KMS-11 (cell line): ENCODE results near the gene MEMO1.

Experiments used
- H2AFZ ChIP-seq: fragments of 200-600 bp; sonication (generic); 2 replicates; pipeline ENCODE4 v1.6.1; 2016; ENCODE audit warnings: antibody characterized with exemption, mixed run types, low read depth
- H3K27ac ChIP-seq: fragments of 200-600 bp; sonication (generic); 2 replicates; pipeline ENCODE4 v1.6.1; 2016; ENCODE audit warnings: mild to moderate bottlenecking, mixed run types
- H3K27me3 ChIP-seq: fragments of 200-600 bp; sonication (generic); 2 replicates; pipeline ENCODE4 v1.6.1; 2017; ENCODE audit warnings: mild to moderate bottlenecking, low read depth, mixed run types, moderate library complexity; ENCODE audit not compliant: insufficient read depth
- H3K36me3 ChIP-seq: fragments of 200-600 bp; sonication (generic); 2 replicates; pipeline ENCODE4 v1.6.1; 2017; ENCODE audit warnings: mild to moderate bottlenecking, mixed run types; ENCODE audit not compliant: insufficient read depth
- H3K4me1 ChIP-seq: fragments of 200-600 bp; sonication (generic); 2 replicates; pipeline ENCODE4 v1.6.1; 2016; ENCODE audit warnings: mild to moderate bottlenecking, low read depth, mixed run types; ENCODE audit not compliant: poor library complexity, severe bottlenecking
- H3K4me2 ChIP-seq: fragments of 200-600 bp; sonication (generic); 2 replicates; pipeline ENCODE4 v1.7.0; 2016; ENCODE audit warnings: mild to moderate bottlenecking, mixed run types
- H3K4me3 ChIP-seq: fragments of 200-600 bp; sonication (generic); IDR thresholded peaks from 2 replicates; pipeline ENCODE4 v1.6.1; 2017; ENCODE audit warnings: low read depth, low read length, mixed read lengths; ENCODE audit not compliant: insufficient read depth
- H3K79me2 ChIP-seq: fragments of 200-600 bp; sonication (generic); 2 replicates; pipeline ENCODE4 v1.6.1; 2016; ENCODE audit warnings: low read depth, mixed run types; ENCODE audit not compliant: insufficient read depth
- H3K9ac ChIP-seq: fragments of 200-600 bp; sonication (generic); 2 replicates; pipeline ENCODE4 v1.6.1; 2016; ENCODE audit warnings: mild to moderate bottlenecking, mixed run types
- H4K20me1 ChIP-seq: fragments of 200-600 bp; sonication (generic); 2 replicates; pipeline ENCODE4 v1.6.1; 2016; ENCODE audit warnings: mild to moderate bottlenecking, mixed run types; ENCODE audit not compliant: insufficient read depth
- TF ChIP-seq, protein P1 (sequence below): fragments of 200-600 bp; sonication (generic); conservative IDR thresholded peaks from 2 replicates; pipeline ENCODE4 v1.6.1; 2017; ENCODE audit warnings: low read depth, mild to moderate bottlenecking, antibody characterized with exemption, low read length, moderate library complexity, mixed read lengths

Gene MEMO1

GRCh38 chr2:31950946-31951562, 59.8 kb downstream of the MEMO1 start:
- Histone ChIP-seq H3K4me1 (peaks cover 16% of the 10 kb centered on the region), H3K79me2 (peaks cover 97% of the 10 kb centered on the region)

GRCh38 chr2:31947871-31948270, 62.9 kb downstream of the MEMO1 start:
- no peaks in the 10 kb centered on the region for H3K27me3 ChIP-seq
- H3K27ac ChIP-seq, result no peak overlapping the region
- no peak overlapping the region for H2AFZ ChIP-seq
- TF ChIP-seq, protein P1, sequence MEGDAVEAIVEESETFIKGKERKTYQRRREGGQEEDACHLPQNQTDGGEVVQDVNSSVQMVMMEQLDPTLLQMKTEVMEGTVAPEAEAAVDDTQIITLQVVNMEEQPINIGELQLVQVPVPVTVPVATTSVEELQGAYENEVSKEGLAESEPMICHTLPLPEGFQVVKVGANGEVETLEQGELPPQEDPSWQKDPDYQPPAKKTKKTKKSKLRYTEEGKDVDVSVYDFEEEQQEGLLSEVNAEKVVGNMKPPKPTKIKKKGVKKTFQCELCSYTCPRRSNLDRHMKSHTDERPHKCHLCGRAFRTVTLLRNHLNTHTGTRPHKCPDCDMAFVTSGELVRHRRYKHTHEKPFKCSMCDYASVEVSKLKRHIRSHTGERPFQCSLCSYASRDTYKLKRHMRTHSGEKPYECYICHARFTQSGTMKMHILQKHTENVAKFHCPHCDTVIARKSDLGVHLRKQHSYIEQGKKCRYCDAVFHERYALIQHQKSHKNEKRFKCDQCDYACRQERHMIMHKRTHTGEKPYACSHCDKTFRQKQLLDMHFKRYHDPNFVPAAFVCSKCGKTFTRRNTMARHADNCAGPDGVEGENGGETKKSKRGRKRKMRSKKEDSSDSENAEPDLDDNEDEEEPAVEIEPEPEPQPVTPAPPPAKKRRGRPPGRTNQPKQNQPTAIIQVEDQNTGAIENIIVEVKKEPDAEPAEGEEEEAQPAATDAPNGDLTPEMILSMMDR, result no peak
- H3K79me2 ChIP-seq, result peaks cover 86% of the 10 kb centered on the region
- H3K4me1 ChIP-seq, result peaks cover 23% of the 10 kb centered on the region
- no peak overlapping the region for H3K4me3 ChIP-seq
- peaks cover 7% of the 10 kb centered on the region; the same call in 1 of the 2 replicates for H4K20me1 ChIP-seq
- H3K9ac ChIP-seq, result no peak overlapping the region
- no peaks in the 10 kb centered on the region for H3K36me3 ChIP-seq
- H3K4me2 ChIP-seq, result no peak overlapping the region

More at GRCh38 chr2:31950946-31951562, 59.8 kb downstream of the MEMO1 start:
- H4K20me1 ChIP-seq, result 0 out of 2 replicates have a peak, but pooled peaks cover 12% of the 10 kb centered on the region
- TF ChIP-seq, protein P1, result no peak
- no peak overlapping the region for H3K4me3 ChIP-seq
- H3K4me2 ChIP-seq, result no peak overlapping the region
- no peaks in the 10 kb centered on the region for H3K36me3 ChIP-seq
- H3K9ac ChIP-seq, result no peak overlapping the region
- H3K27me3 ChIP-seq, result no peaks in the 10 kb centered on the region
- H3K27ac ChIP-seq, result no peak overlapping the region
- H2AFZ ChIP-seq, result no peak overlapping the region

GRCh38 chr2:31946838-31947237, 64.0 kb downstream of the MEMO1 start:
- H3K36me3 ChIP-seq, result no peaks in the 10 kb centered on the region
- H4K20me1 ChIP-seq, result peaks cover 9% of the 10 kb centered on the region; the same call in 1 of the 2 replicates
- no peak overlapping the region for H3K27ac ChIP-seq
- H3K79me2 ChIP-seq, result peaks cover 77% of the 10 kb centered on the region
- H3K4me1 ChIP-seq, result peaks cover 18% of the 10 kb centered on the region
- no peak overlapping the region for H3K4me3 ChIP-seq
- no peak overlapping the region for H3K9ac ChIP-seq
- H2AFZ ChIP-seq, result no peak overlapping the region
- H3K4me2 ChIP-seq, result no peak overlapping the region
- TF ChIP-seq, protein P1, result no peak
- no peaks in the 10 kb centered on the region for H3K27me3 ChIP-seq

- no peaks in the 10 kb centered on the region for H3K36me3 ChIP-seq
- H3K27ac ChIP-seq, result no peak overlapping the region
- peaks cover 66% of the 10 kb centered on the region for H3K79me2 ChIP-seq
- H3K27me3 ChIP-seq, result no peaks in the 10 kb centered on the region
- H3K9ac ChIP-seq, result no peak overlapping the region
- peaks cover 10% of the 10 kb centered on the region; the same call in 1 of the 2 replicates for H4K20me1 ChIP-seq
- no peak overlapping the region for H3K4me2 ChIP-seq
- TF ChIP-seq, protein P1, result no peak
- peaks cover 15% of the 10 kb centered on the region for H3K4me1 ChIP-seq
- H3K4me3 ChIP-seq, result no peak overlapping the region
- H2AFZ ChIP-seq, result no peak overlapping the region
These were observed 65.3 kb downstream of the MEMO1 start for GRCh38 chr2:31945572-31945935.
